Measurements from ENCODE around the gene CRYAB.

DNA sequence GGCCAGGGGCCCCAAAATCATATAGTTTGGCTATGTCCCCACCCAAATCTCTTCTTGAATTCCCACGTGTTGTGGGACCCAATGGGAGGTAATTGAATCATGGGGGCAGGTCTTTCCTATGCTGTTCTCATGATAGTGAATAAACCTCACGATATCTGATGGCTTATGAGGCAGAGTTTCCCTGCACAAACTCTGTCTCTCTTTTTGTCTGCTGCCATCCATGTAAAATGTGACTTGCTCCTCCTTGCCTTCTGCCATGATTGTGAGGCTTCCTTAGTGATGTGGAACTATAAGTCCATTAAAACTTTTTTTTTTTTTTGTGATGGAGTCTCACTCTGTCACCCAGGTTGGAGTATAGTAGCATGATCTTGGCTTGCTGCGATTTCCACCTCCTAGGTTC, 40.0 kb upstream of the CRYAB start:
- TF ChIP-seq CTBP1 (IDR thresholded peaks at IDR 0.05; ENCODE audit: borderline replicate concordance) (no peak), NFRKB (IDR thresholded peaks at IDR 0.05) (no peak), FOXA1 (IDR thresholded peaks at IDR 0.05) (no peak), ELF4 (IDR thresholded peaks at IDR 0.05) (no peak), FOXM1 (IDR thresholded peaks at IDR 0.05; ENCODE audit: borderline replicate concordance) (no peak), ARNT (IDR thresholded peaks at IDR 0.05) (no peak), L3MBTL2 (conservative IDR thresholded peaks at IDR 0.05) (no peak), BHLHE40 (IDR thresholded peaks at IDR 0.05; ENCODE audit: borderline replicate concordance) (no peak), LEF1 (IDR thresholded peaks at IDR 0.05; ENCODE audit: borderline replicate concordance) (no peak), ZNF384 (IDR thresholded peaks at IDR 0.05) (no peak)

Measured in HEK293T (cell line).